HG02870 (cell line): Measurements from ENCODE around the gene RPP21.
"Not testable (repeated sequence)": the region's sequence is repeated elsewhere in the genome, so short reads cannot be mapped to it uniquely, and the experiment has no call there.

Experiments
- ATAC-seq: cut with Tn5 transposase; IDR thresholded peaks from one replicate; pipeline ENCODE4 v1.9.1; 2021; ENCODE audit warnings: mild to moderate bottlenecking, moderate library complexity; ENCODE audit not compliant: unreplicated experiment

RPP21 gene

DNA sequence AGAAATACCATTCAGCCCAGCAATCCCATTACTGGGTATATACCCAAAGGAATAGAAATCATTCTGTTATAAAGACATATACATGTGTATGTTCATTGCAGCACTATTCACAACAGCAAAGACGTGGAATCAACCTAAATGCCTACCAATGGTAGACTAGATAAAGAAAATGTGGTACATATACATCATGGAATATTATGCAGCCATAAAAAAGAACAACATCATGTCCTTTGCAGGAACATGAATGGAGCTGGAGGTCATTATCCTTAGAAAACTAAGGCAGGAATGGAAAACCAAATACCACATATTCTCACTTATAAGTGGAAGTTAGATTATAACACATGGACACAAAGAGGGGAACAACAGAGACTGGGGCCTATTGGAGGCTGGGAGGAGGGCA lies 24.3 kb downstream of the RPP21 start:
- ATAC-seq = not testable (repeated sequence)

DNA sequence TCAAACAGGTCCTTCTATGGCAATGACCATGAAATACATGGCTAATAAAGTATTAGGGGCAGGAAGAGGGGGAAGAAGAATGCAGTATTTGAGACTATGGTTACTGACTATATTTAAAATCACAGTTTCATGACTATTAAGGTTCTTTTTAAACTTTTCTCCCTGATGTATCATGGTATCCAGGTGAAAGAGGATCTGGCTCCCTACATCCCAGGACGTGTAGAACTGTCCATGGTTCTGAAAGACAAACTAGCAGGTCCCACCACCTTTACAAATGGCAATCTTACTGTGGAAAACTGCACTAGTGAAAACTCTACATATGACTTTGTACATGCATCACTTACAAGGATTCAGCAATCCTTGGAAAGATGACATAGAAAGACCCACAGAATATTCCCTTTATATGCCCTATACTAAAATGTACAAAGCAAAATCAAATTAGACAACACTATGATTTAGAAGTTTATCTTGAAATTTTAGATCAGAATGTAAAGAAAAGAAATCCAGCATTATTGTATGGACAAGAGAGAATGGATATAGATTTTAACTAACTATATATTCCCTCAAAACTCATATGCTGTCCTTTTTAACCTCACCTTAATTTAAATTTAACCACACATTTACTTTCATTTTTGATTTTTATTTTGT lies 33.5 kb downstream of the RPP21 start:
- ATAC-seq = no peak

- ATAC-seq = no peak
Observed at GRCh38 chr6:30380464-30380863, 35.5 kb downstream of the RPP21 start.

DNA sequence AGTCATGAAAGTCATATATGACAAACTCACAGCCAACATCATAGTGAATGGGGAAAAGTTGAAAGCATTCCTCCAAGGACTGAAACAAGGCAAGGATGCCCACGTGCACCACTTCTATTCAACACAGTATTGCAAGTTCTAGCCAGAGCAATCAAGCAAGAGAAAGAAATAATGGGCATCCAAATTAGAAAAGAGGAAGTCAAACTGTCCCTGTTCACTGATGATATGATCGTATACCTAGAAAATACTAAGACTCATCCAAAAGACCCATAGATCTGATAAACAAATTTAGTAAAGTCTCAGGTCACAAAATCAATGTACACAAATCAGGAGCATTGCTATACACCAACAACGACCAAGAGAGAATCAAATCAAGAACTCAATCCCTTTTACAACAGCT lies 41.2 kb downstream of the RPP21 start:
- ATAC-seq = no peak

DNA sequence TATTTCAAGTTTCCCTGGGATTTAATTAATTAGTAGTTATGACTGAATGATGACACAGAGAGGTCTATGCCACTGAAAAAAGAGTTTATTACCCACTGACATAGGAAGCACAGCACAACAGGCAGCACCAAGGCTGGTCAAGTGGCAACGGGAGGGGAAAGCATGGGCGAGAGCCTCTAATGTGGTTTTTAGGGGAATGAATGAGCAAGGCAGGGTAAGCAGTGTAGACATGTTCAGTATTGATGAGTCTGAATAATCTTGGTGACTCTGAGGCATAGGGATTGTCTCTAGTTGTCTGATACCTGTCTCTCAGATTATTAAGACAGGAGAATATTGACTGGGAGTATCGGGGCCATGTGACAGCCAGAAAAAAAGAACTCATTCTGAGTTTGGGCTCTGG lies 46.3 kb downstream of the RPP21 start:
- no peak for ATAC-seq

DNA sequence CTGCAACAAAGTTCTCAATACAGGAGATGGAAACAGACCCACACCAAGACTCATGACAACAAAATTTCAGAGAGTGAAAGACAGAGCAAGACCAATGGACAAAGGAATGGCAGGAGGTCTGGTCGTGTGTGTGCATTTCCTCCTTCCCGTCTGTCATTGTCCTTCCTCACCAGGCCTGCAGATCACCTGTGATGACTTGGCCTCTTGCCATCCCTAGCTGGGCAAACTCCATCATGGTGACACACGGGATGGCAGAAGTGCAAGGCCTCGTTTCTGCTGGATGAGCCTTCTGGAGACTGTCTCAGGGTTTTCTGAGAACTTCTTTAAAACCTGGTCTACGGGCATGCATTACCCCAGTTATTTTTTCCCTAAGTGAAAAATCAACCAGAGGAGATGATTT lies 49.2 kb downstream of the RPP21 start:
- no peak for ATAC-seq
